ENCODE data around the gene ACP3.
"Not testable (repeated sequence)": the region's sequence is repeated elsewhere in the genome, so short reads cannot be mapped to it uniquely, and the experiment has no call there.

DNA sequence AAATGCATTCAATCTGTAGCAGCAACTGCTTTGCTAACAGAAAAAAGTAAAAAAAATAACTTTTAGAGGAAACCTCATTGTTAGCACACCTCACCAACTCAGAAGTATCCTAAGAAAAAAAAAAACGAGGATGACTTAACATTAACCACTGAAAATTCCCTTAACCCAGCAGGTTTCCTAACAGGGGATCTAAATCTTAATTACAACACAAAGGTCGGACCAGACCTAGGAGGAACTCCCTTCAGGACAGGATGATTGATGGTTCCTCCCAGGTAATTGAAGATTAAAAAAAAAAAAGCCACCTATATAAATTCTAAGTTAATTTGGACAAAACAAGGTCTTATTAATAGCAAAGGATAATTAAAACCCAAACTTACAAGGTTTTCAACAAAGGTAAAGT lies 12.9 kb upstream of the ACP3 start:
- TF ChIP-seq POLR2A (IDR thresholded peaks at IDR 0.05): not testable (repeated sequence)
- TF ChIP-seq, protein P1, sequence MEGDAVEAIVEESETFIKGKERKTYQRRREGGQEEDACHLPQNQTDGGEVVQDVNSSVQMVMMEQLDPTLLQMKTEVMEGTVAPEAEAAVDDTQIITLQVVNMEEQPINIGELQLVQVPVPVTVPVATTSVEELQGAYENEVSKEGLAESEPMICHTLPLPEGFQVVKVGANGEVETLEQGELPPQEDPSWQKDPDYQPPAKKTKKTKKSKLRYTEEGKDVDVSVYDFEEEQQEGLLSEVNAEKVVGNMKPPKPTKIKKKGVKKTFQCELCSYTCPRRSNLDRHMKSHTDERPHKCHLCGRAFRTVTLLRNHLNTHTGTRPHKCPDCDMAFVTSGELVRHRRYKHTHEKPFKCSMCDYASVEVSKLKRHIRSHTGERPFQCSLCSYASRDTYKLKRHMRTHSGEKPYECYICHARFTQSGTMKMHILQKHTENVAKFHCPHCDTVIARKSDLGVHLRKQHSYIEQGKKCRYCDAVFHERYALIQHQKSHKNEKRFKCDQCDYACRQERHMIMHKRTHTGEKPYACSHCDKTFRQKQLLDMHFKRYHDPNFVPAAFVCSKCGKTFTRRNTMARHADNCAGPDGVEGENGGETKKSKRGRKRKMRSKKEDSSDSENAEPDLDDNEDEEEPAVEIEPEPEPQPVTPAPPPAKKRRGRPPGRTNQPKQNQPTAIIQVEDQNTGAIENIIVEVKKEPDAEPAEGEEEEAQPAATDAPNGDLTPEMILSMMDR (IDR thresholded peaks at IDR 0.05): not testable (repeated sequence)
